ENCODE data around the gene CTNNA1.

CTNNA1 gene

GRCh38 chr5:138951986-138952735 is 198.9 kb downstream of the CTNNA1 start:
- Histone ChIP-seq H3K9me2 (replicated peaks; ENCODE audit: insufficient read depth, low read length) (no peaks in the 10 kb centered on the region), H3K4me2 (ENCODE audit: low read depth, low read length, poor library complexity, severe bottlenecking) (no peak overlapping the region), H3K4me3 (ENCODE audit: insufficient read depth, low read length, poor library complexity, severe bottlenecking) (no peak overlapping the region), H3K9me3 (ENCODE audit: insufficient read depth, low read length) (no peaks in the 10 kb centered on the region), H3K36me3 (ENCODE audit: low read length) (no peaks in the 10 kb centered on the region), H4K20me1 (ENCODE audit: low read depth, low read length) (no peaks in the 10 kb centered on the region), H3K27me3 (ENCODE audit: low read length) (no peaks in the 10 kb centered on the region), H3K27ac (ENCODE audit: low read depth, low read length) (no peak overlapping the region), H3K79me2 (ENCODE audit: insufficient read depth, low read length) (no peaks in the 10 kb centered on the region), H2AFZ (ENCODE audit: low read depth, low read length, severe bottlenecking) (no peak overlapping the region), H3F3A (ENCODE audit: insufficient read depth) (no peaks in the 10 kb centered on the region), H3K9ac (ENCODE audit: low read length) (no peak overlapping the region)
- TF ChIP-seq CTCF (IDR thresholded peaks at IDR 0.05; ENCODE audit: insufficient read depth, low read length, poor library complexity, severe bottlenecking) = no peak
- no peak for TF ChIP-seq EZH2phosphoT487 (conservative IDR thresholded peaks at IDR 0.05; ENCODE audit: low read length)

GRCh38 chr5:138952962-138953361 is 199.7 kb downstream of the CTNNA1 start:
- H2AFZ ChIP-seq (ENCODE audit: low read depth, low read length, severe bottlenecking) = no peak overlapping the region
- no peaks in the 10 kb centered on the region for H4K20me1 ChIP-seq (ENCODE audit: low read depth, low read length)
- H3K27ac ChIP-seq (ENCODE audit: low read depth, low read length) = no peak overlapping the region

GRCh38 chr5:138953387-138954256 is 200.4 kb downstream of the CTNNA1 start:
- H3K4me2 ChIP-seq (ENCODE audit: low read depth, low read length, poor library complexity, severe bottlenecking) = no peak overlapping the region
- H2AFZ ChIP-seq (ENCODE audit: low read depth, low read length, severe bottlenecking) = no peak overlapping the region

More at GRCh38 chr5:138952962-138953361, 199.7 kb downstream of the CTNNA1 start:
- Histone ChIP-seq H3K79me2 (ENCODE audit: insufficient read depth, low read length) (no peaks in the 10 kb centered on the region), H3F3A (ENCODE audit: insufficient read depth) (no peaks in the 10 kb centered on the region), H3K9me3 (ENCODE audit: insufficient read depth, low read length) (no peaks in the 10 kb centered on the region), H3K4me3 (ENCODE audit: insufficient read depth, low read length, poor library complexity, severe bottlenecking) (no peak overlapping the region), H3K27me3 (ENCODE audit: low read length) (no peaks in the 10 kb centered on the region), H3K36me3 (ENCODE audit: low read length) (no peaks in the 10 kb centered on the region), H3K9ac (ENCODE audit: low read length) (no peak overlapping the region), H3K9me2 (replicated peaks; ENCODE audit: insufficient read depth, low read length) (no peaks in the 10 kb centered on the region), H3K4me2 (ENCODE audit: low read depth, low read length, poor library complexity, severe bottlenecking) (no peak overlapping the region)
- TF ChIP-seq CTCF (IDR thresholded peaks at IDR 0.05; ENCODE audit: insufficient read depth, low read length, poor library complexity, severe bottlenecking) (no peak), EZH2phosphoT487 (conservative IDR thresholded peaks at IDR 0.05; ENCODE audit: low read length) (no peak)

More at GRCh38 chr5:138953387-138954256, 200.4 kb downstream of the CTNNA1 start:
- Histone ChIP-seq H3K9me2 (replicated peaks; ENCODE audit: insufficient read depth, low read length) (no peaks in the 10 kb centered on the region), H3K27ac (ENCODE audit: low read depth, low read length) (no peak overlapping the region), H3F3A (ENCODE audit: insufficient read depth) (no peaks in the 10 kb centered on the region), H4K20me1 (ENCODE audit: low read depth, low read length) (no peaks in the 10 kb centered on the region), H3K79me2 (ENCODE audit: insufficient read depth, low read length) (no peaks in the 10 kb centered on the region), H3K27me3 (ENCODE audit: low read length) (no peaks in the 10 kb centered on the region), H3K4me3 (ENCODE audit: insufficient read depth, low read length, poor library complexity, severe bottlenecking) (no peak overlapping the region), H3K9me3 (ENCODE audit: insufficient read depth, low read length) (no peaks in the 10 kb centered on the region), H3K9ac (ENCODE audit: low read length) (no peak overlapping the region), H3K36me3 (ENCODE audit: low read length) (no peaks in the 10 kb centered on the region)
- TF ChIP-seq CTCF (IDR thresholded peaks at IDR 0.05; ENCODE audit: insufficient read depth, low read length, poor library complexity, severe bottlenecking) (no peak), EZH2phosphoT487 (conservative IDR thresholded peaks at IDR 0.05; ENCODE audit: low read length) (no peak)

Data from SU-DHL-6 (cell line).